Activated T-helper 1 cell treated with Interleukin-2 at 50 U/mL for 16 hours (primary cell): ENCODE measurements around the gene TRAM2.

ENCODE experiments used
- DNase-seq: peaks from one replicate; pipeline ENCODE4 v3.0.0-alpha.2; 2020; ENCODE audit warnings: low read depth

TRAM2 gene

DNA sequence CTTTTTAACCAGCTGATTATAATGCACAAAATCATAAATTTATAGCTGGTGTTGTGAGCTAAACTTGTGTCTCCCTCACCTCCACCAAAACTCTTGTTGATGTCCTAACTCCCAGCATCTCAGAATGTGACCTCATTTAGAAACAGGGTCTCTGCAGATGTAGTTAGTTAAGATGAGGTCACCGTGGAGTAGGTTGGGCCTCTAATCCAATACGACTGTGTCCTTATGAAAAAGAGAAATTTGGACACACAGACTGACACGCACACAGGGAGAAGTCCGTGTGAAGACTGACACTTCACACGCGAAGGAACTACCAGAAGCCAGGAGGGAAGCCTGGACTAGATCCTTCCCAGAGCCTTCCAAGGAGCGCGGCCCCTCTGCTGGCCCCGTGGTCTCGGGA is 46.5 kb downstream of the TRAM2 start:
- DNase-seq = no peak

DNA sequence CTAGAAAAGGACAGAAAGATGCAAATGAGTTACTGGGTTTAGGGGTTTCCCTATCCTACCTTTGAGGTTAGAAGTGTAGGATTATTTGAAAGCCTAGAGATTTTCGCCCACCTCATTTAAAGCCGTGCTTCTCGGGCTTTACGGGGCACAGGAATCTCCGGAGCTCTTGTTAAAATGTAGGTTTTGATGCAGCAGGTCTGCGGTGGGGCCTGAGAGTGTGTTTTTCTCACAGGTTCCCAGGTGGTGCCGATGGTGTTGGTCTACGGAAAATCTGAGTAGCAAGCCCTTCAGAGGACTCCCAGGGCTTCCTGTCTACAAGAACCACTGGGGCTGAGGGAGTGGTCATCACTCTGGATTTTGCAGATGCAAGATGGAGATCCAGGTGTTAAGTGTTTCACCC is 47.5 kb downstream of the TRAM2 start:
- no peak for DNase-seq

DNA sequence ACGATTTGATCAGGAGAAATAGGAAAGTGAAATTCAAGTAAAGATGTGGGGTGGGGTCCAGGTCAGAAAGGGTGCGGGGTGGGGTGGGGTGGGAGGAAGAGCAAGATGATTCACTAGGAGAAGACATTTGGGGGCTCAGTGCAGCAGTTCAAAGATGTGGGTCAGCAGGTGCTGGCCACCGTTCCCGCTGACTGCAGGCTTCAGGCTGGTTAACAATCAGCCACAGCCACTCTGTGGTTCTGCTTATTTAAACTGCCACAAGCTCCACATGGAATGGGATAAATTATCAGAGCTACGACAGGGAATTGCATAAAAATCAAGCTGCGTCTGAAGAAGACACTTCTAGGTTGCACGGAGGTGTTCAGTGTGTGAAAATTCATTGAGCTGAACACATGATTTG is 49.4 kb downstream of the TRAM2 start:
- DNase-seq = no peak

DNA sequence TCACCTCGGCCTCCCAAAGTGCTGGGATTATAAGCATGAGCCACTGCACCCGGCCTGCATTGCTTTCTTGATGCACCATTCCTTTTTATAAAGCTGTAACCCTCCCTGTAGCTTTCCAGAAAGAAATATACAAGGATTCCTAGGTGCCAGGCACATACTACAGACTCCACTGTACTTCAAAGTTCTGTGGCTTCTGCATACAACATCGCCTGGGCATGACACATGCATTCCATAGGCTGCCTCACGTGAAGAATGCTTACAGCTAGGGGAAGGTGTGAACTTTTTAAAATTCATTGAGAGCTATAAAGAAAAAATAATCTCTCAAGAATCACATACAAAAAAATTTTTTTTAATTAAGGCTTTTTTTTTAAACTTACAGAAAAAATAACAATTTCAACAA is 50.2 kb downstream of the TRAM2 start:
- DNase-seq = no peak

DNA sequence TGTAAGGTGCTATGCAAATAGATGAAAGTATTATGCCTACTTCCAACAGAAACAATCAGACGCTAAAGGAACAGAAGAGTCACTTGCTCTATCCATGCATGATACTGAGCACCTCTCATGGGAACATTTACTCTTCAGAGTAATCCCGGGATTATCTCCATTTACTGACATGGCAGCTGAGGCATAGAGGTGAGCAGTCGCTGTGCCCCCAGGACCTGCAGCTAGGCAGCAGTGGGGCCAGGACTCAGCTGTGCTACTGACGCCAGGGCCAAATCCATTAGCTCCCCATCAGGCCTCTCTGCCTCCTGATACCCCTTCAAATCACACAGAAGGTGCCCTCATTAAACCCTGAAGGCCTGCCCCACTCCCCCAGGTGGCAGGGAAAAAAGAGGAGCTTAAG is 51.9 kb downstream of the TRAM2 start:
- no peak for DNase-seq

DNA sequence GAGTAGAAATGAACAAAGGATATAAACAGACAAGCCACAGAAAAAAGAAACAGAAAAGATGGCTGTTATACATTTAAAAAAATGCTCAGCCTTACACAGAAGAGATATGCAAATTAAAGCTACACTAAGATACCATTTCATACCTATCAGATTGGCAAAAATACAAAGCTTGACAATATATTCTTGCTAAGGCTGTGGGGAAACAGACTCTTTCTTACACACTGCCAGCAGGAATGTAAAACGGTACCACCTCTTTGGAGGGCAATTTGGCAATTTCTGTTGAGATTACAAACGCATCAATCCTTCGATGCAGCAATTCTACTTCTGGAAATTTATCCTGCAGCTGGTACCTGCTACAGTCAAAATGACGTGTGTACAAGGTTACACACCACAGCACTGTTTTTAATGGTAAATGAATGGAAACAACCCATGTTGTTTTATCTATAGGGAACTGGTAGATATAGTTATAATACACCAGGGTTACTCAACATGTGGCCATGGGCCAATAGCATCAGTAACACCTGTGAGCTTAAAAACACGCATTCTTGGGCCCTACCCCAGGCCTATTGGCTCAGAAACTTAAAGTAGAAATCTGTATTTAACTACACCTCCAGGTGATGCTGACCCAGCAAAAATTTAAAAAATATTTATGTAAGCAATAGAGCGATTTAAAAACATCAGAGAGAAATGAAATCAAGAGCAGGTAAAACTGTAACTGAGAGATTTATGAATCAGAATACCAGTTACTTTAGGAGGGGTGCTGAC is 53.3 kb downstream of the TRAM2 start:
- no peak for DNase-seq

DNA sequence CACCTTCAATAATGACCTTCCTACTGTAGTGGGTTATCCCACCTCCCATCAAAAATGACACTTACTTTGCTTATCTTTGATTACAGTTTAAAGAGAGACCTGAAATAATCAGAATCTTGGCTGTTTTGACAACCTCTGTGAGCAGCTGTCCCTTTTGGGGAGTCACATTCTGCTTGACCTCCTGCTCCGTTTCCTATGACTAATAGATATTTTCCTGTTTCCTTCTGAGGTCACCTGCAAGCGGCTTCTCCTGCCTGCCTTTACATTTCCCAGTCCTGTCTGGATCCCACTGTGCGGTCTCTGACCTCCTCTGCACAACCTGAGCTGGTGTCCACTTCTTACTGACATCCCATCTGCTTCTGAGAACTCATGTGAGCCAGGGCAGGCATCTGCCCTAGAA is 54.2 kb downstream of the TRAM2 start:
- no peak for DNase-seq

DNA sequence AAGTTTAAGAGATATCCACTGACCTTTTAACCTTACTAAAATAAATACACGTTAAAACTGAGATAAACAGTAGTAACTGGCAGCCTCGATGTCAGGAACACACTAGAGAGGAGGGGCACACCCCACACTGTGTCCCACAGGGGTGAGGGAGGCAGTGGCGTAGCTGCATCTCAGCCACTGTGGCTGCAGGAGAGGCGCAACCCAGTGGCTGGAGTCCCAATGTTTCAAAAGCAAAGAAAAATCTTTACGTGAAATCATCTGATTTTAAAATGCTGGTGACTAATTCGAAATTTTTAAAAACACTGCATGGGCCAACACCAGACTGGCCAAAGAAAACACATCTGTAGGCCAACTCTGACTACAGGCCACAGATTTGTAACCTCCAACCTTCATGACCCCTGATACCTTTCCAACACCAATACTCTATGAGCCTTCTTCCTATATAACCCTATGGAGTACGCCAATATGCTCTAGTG is 54.7 kb downstream of the TRAM2 start:
- no peak for DNase-seq

DNA sequence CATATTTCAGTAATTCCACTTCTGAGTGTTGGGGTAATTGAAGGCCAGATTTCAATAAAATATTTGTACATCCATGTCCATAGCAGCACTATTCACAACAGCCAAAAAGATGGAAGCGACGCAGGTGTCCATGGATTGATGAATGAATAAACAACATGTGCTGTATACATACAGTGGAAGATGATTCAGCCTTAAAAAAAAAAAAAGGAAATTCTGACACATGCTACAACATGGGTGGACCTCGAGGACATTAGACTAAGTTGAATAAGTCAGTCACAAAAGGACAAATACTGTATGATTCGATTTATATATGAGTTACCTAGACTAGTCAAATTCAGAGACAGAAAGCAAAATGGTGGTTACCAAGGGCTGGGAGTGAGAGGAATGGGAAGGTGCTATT is 57.2 kb downstream of the TRAM2 start:
- no peak for DNase-seq

DNA sequence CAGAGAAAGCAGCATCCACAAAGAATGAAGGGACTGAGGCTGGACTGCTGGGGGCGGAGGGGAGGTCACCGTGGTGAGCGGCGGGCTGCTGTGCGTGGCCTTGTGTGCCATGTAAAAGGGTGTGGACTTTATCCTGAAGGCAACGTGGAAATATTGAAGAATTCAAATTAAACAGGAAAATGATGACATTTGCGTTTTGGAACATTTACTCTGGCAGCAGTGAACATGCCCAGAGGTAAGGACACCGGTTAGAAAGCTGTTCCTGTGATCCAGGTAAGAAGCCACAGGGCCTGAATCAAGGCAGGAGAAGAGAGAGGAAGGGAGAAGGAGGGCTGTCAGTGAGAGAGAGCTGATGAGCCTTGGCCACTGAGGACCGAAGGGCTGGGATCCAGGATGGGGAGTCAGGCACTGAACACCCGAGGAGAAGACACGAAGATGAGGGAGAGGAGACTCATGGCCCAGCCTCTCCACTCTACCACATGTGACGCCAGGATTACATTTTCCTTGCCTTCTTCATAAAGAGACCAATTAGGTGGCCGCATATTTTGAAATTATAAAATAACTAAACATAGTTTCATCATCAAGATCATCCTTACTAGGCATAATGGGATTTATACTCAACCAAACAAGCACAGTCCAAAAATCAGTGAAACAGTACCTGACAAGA is 58.4 kb downstream of the TRAM2 start:
- no peak for DNase-seq

DNA sequence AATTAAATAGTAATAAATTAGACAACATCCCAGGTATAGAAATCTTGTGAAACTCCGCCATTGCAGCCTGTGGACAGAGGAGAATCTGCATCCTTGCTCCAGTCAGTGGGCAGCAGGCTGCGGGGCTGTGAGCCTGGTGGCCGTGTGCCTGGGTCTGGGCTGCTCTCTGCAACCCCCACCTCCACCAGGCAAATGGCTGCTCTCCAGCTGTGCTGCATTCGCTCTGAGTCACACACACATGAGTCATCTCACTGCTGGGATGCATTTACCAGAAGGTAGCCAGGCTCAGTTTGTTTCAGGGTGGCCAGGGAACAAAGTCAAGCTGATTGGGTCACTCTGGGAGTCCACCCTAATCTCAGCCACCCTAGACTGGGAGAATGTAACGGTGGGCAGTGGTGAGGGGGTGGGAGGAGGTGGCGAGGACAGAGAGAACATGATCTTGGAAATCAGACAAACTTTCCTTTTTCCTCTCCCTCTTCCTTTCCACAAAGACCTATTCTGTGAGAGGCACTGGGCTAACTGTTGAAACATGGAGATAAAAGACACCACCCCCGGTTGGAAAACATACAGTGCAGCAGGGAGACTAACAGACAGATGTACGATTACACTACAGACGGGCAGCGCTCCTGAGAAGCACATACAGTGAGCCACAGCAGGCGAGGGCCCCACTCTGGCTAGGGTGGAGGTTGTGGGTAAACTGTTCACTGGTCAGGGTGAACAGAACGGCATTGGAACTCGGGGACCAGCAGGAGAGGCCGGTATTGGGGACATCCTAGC is 59.2 kb downstream of the TRAM2 start:
- no peak for DNase-seq

DNA sequence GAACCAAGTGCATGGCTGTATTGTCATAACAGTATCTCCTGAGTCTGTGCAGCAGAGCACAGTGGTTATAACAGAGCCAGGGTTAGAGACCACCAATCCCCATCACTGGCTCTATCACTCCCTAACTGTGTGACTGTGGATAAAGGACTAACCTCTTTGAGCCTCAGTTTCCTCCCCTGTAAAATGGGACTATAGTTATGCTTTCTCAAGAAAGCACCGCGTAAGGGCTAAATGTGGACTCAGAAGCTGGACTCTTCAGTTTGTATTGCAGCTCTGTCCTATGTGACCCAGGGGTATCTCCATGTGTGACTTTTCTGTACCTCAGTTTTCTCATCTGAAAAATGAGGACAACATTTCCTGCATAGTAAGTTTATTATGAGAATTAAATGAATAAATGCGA is 59.9 kb downstream of the TRAM2 start:
- no peak for DNase-seq

DNA sequence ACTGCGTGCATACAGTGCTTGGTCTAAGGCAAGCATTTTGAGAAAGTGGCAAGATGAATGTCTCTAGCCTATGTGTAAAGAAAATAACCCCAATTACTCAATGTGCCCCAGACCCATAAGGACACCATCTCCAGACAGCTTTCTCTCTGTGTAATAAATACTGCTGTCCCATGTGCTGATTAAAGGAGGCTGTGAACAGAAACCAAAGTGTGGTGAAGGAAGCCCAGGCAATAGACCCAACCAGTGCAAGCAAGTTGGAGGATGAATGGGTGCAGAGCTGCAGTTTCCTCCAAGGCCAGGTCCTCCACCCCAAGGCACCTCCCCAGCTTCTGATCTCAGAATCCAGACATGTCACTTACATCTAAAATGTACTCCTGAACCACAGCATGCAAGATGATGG is 60.6 kb downstream of the TRAM2 start:
- DNase-seq = no peak

DNA sequence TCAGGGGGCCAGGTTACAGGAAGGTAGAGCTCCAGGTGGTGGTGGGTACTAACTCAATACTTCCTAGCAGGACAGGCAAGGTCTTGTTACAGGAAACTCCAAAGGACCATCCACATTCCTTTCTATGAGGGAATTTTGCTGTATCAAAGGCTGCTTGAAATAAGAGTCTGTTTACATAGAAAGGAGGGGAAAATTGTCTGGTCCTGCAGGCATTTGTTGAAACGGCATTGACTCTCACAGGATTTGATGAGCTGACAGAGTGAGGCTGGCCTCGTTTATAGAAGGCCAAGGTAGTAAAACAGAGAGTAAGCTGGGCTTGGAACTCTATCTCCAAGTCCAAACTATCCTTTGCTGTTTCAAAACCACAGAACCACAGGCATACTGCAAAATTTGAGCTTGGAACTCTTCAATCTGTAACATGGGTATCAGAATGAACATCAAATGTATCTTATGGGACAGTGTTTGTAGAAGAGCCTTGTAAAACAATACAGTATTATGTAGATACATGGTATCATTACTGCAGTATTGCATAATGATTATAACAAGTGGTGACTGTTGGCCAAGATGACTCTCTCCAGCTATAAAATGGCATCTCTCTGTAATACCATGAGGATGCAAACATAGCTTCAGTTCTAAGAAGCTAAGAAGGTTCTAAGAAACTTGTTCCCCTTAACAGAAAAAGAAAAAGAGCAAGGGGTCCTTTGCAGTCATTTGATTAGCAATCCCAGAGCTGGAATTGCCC is 61.5 kb downstream of the TRAM2 start:
- DNase-seq = no peak

DNA sequence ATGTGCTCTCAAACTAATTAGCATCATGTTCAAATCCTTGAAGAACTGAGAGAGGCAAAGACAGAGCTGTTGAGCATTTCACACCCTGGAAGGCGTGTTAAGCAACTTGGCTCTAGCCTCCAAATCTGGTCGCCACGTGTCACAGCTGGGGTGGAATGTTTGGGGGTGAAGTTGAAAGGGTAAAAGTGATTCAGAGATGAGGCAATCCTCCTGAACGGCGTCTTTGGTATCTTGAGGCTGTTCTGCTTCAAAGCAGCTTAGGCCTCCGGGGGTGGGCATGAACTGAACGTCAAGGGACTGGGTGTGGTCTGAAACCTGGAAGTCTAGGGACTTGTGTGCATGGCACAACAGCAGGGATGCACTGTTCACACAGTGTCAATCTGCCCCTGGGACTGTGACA is 62.3 kb downstream of the TRAM2 start:
- DNase-seq = no peak

DNA sequence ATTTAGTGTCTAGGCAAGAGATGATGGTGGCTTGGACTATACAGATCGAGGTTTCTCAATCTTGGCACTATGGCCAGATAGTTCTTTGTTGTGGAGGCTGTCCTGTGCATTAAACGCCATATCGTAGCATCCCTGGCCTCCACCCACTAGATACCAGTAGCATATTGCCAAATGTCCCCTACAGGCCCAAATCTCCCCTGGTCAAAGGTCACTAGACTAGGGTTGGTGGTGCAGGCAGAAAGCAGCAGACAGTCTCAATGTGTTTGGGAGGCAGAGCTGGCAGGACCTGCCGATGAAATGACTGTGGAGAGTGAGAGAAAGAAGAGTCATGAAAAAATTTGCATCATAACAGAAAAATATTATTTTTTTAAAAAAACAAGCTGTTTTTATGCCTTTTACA is 63.0 kb downstream of the TRAM2 start:
- DNase-seq = no peak

DNA sequence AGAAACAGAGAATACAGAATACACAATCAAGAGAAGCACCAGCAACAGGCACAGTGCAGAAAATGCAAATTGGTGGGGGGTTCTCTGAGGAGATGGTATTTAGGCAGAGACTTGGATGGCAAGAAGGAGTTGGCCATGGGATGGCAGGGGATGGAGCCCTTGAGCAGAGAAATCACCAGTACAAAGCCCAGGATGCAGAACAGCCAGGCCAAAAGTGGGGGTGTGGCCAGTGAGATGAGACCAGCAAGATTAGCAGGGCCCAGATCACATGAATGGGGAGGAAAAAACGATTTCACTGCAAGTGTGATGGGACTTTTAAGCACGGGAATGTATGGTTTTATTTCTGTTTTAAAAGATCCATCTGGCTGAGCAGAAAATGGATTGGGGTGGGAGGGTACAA is 63.4 kb downstream of the TRAM2 start:
- no peak for DNase-seq

DNA sequence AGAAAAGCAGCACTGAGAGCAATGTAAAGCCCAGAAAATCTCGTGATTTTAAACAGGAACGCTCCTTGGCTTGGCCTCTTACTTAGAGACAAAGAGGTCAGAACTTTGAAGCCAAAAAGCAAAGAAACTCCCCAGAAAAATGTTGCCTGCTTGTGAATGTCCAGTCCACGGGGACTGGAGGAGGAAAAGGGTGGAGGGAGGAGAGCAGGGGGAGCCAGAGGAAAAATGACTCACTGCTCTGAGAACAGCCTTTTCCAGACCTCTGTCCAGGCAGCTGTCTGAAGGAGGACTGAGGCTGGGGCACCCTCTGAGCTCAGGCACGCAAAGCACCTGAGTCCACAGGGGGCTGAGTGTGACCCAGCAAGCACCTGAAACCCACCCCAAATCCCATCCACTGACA is 64.7 kb downstream of the TRAM2 start:
- DNase-seq = no peak

DNA sequence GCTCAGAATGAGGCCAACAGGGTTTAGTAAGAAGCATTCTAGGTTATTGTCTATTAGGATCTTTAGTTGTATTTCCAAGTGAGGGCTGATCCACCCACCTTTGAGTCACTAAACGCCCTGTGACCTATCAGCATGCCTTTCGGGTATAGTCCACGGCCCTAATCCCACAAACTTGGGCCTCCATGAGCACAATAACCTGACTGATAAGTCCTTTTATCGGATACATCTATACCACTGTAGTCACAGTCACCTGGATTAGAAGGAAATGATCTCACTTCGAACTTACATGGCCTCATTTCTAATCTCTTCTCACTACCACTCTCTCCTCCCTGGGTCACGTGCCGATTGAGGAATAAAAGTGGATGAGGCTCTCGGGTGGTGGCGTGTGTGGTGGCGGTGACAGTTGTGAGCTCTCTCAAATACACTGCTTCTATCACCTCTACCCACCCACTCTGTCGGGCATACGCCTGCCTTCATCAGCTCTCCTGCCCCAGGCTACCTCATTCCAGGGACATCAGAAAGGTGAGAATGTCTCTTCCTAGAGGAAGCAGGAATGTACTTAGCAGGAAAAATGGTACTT is 65.2 kb downstream of the TRAM2 start:
- no peak for DNase-seq

DNA sequence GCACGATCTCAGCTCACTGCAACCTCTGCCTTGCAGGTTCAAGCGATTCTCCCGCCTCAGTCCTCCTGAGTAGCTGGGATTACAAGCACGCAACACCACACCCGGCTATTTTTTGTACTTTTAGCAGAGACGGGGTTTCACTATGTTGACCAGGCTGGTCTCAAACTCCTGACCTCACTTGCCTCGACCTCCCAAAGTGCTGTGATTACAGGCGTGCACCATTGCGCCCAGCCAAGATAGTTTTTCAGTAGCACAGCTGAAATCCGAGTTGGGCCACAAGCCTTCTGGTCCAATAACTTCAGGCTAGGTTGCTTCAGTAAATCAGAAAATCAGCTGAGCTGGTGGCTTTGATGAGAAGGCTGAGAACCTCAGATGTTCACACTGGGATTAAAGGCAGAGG is 65.7 kb downstream of the TRAM2 start:
- no peak for DNase-seq

DNA sequence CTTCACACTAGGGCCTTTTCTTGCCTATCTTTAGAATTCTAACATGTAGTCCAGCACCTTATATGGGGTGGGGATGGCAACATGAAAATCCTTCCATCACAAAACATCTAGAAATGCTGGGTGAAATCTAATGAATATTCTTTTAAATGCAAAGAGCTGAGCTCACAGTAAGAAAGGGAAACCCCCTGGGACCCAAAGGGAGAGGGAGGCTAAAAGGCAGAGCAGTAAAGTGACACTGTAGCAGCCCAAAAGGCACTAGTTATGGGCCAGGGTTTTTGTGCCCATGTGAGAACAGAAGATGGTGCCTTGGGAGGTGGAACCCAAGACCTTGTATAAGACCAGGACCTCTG is 66.7 kb downstream of the TRAM2 start:
- no peak for DNase-seq
